Osteoblast (primary cell): ENCODE data around the gene C3orf20. TPM values are rescaled to one million over a fixed set of nuclear protein-coding genes. Genes with fewer than 3 reads are reported as not detected.

Source experiments
- DNase-seq: peaks from one replicate; pipeline ENCODE4 v3.0.0; 2011; ENCODE audit warnings: low spot score, mixed read lengths; ENCODE audit not compliant: insufficient read length; ENCODE audit errors: missing footprints
- H2AFZ ChIP-seq: 2 replicates; pipeline ENCODE4 v1.6.0; 2011; ENCODE audit warnings: mild to moderate bottlenecking, low read length
- H3K27ac ChIP-seq: 2 replicates; pipeline ENCODE4 v1.5.1; 2011; ENCODE audit warnings: mild to moderate bottlenecking, low read depth, low read length, moderate library complexity
- H3K27me3 ChIP-seq: 2 replicates; pipeline ENCODE4 v1.6.0; 2012; ENCODE audit warnings: mild to moderate bottlenecking, control low read depth, inconsistent platforms, low read length, moderate library complexity; ENCODE audit not compliant: insufficient read depth
- H3K36me3 ChIP-seq: 2 replicates; pipeline ENCODE4 v1.5.1; 2011; ENCODE audit warnings: mild to moderate bottlenecking, low read length, control low read depth, moderate library complexity; ENCODE audit not compliant: insufficient read depth
- H3K4me1 ChIP-seq: 2 replicates; pipeline ENCODE4 v1.5.1; 2011; ENCODE audit warnings: mild to moderate bottlenecking, low read length, control low read depth, moderate library complexity; ENCODE audit not compliant: insufficient read depth
- H3K4me2 ChIP-seq: 2 replicates; pipeline ENCODE4 v1.6.0; 2011; ENCODE audit warnings: mild to moderate bottlenecking, low read length; ENCODE audit not compliant: insufficient read depth
- H3K4me3 ChIP-seq: fragments of 200-600 bp; sonication (generic); 3 replicates; pipeline ENCODE4 v1.5.1; 2012; ENCODE audit warnings: mild to moderate bottlenecking, low read length, inconsistent platforms; ENCODE audit not compliant: insufficient read depth
- H3K79me2 ChIP-seq: 2 replicates; pipeline ENCODE4 v1.6.0; 2012; ENCODE audit warnings: mild to moderate bottlenecking, low read length, control low read depth, inconsistent platforms; ENCODE audit not compliant: insufficient read depth
- H3K9me3 ChIP-seq: 2 replicates; pipeline ENCODE4 v1.5.1; 2011; ENCODE audit warnings: low read depth, low read length, control low read depth
- H4K20me1 ChIP-seq: 2 replicates; pipeline ENCODE4 v1.6.0; 2012; ENCODE audit warnings: mild to moderate bottlenecking, low read length, control low read depth; ENCODE audit not compliant: insufficient read depth
- CTCF ChIP-seq: IDR thresholded peaks from 2 replicates; pipeline ENCODE4 v1.5.1; 2011; ENCODE audit warnings: mild to moderate bottlenecking, low read depth, low read length, moderate library complexity; ENCODE audit errors: extremely low read depth
- total RNA-seq: library from RNA; depleted of rRNA; stranded (reverse); fragments of >200 nt; gene quantifications from 2 replicates; pipeline ENCODE4 v1.2.3, GENCODE V29; 2012

C3orf20 gene
- total RNA-seq, 1 donor, result under 0.01 TPM

GRCh38 chr3:14728113-14728512, 53.2 kb downstream of the C3orf20 start:
- Histone ChIP-seq H3K4me2 (no peak overlapping the region), H3K27me3 (no peaks in the 10 kb centered on the region), H4K20me1 (no peaks in the 10 kb centered on the region), H3K4me1 (peaks cover 6% of the 10 kb centered on the region), H3K36me3 (no peaks in the 10 kb centered on the region), H3K27ac (no peak overlapping the region), H3K9me3 (no peaks in the 10 kb centered on the region), H3K4me3 (no peak overlapping the region), H3K79me2 (no peaks in the 10 kb centered on the region), H2AFZ (no peak overlapping the region)
- no peak for DNase-seq
- no peak for TF ChIP-seq CTCF

- Histone ChIP-seq H3K79me2 (no peaks in the 10 kb centered on the region), H2AFZ (no peak overlapping the region), H3K4me3 (no peak overlapping the region), H4K20me1 (no peaks in the 10 kb centered on the region), H3K9me3 (no peaks in the 10 kb centered on the region), H3K27me3 (no peaks in the 10 kb centered on the region), H3K36me3 (no peaks in the 10 kb centered on the region), H3K27ac (no peak overlapping the region), H3K4me2 (no peak overlapping the region), H3K4me1 (no peaks in the 10 kb centered on the region)
- DNase-seq, result no peak
- TF ChIP-seq CTCF, result no peak
Measured at GRCh38 chr3:14730703-14731382, 55.9 kb downstream of the C3orf20 start.

- no peak for DNase-seq
- Histone ChIP-seq H3K9me3 (no peaks in the 10 kb centered on the region), H3K27ac (no peak overlapping the region), H3K79me2 (no peaks in the 10 kb centered on the region), H4K20me1 (no peaks in the 10 kb centered on the region), H3K4me1 (no peaks in the 10 kb centered on the region), H2AFZ (no peak overlapping the region), H3K4me2 (no peak overlapping the region), H3K27me3 (no peaks in the 10 kb centered on the region), H3K4me3 (no peak overlapping the region), H3K36me3 (no peaks in the 10 kb centered on the region)
- no peak for TF ChIP-seq CTCF
Measured at GRCh38 chr3:14740983-14741382, 66.0 kb downstream of the C3orf20 start.

GRCh38 chr3:14741510-14741909, 66.6 kb downstream of the C3orf20 start:
- TF ChIP-seq CTCF, result no peak
- no peaks in the 10 kb centered on the region for H3K9me3 ChIP-seq
- H3K27ac ChIP-seq, result no peak overlapping the region
- no peaks in the 10 kb centered on the region for H4K20me1 ChIP-seq
- H3K36me3 ChIP-seq, result no peaks in the 10 kb centered on the region
- H3K79me2 ChIP-seq, result no peaks in the 10 kb centered on the region
- no peak overlapping the region for H3K4me3 ChIP-seq
- DNase-seq, result no peak
- H2AFZ ChIP-seq, result no peak overlapping the region
- H3K4me2 ChIP-seq, result no peak overlapping the region
- no peaks in the 10 kb centered on the region for H3K27me3 ChIP-seq
- no peaks in the 10 kb centered on the region for H3K4me1 ChIP-seq
